DND-41 (cell line): ENCODE measurements around the gene KLK5.

ENCODE experiments used
- ATAC-seq: fragments of 200-7000 bp; cut with Tn5 transposase; 3 replicates; pipeline ENCODE4 v1.9.1; 2021; ENCODE audit warnings: low read depth; ENCODE audit not compliant: insufficient read depth
- DNase-seq: peaks from one replicate; pipeline ENCODE4 v3.0.0-alpha.2; 2020
- H2AFZ ChIP-seq: 2 replicates; pipeline ENCODE4 v1.6.0; 2012; ENCODE audit warnings: low read depth, low read length
- H3K27ac ChIP-seq: 2 replicates; pipeline ENCODE4 v1.5.1; 2012; ENCODE audit warnings: low read length, inconsistent platforms
- H3K27me3 ChIP-seq: fragments of 200-600 bp; sonication (generic); 2 replicates; pipeline ENCODE4 v1.6.0; 2012; ENCODE audit warnings: low read length, mild to moderate bottlenecking, inconsistent platforms; ENCODE audit not compliant: insufficient read depth, poor library complexity
- H3K36me3 ChIP-seq: 2 replicates; pipeline ENCODE4 v1.5.1; 2012; ENCODE audit warnings: low read length, inconsistent platforms; ENCODE audit not compliant: insufficient read depth
- H3K4me1 ChIP-seq: 2 replicates; pipeline ENCODE4 v1.5.1; 2012; ENCODE audit warnings: mild to moderate bottlenecking, low read length; ENCODE audit not compliant: insufficient read depth
- H3K4me2 ChIP-seq: 2 replicates; pipeline ENCODE4 v1.6.0; 2012; ENCODE audit warnings: mild to moderate bottlenecking, moderate library complexity, low read length, inconsistent platforms; ENCODE audit not compliant: insufficient read depth
- H3K4me3 ChIP-seq, 2 experiments: fragments of 200-600 bp in 1 of 2; shearing (Covaris generic) in 1 of 2; 2 replicates each; pipeline ENCODE4 v1.5.1; 2012 to 2016; ENCODE audit warnings: inconsistent platforms in 2 of 2, low read length in 2 of 2, mild to moderate bottlenecking in 2 of 2, low read depth in 1 of 2, moderate library complexity in 1 of 2
- H3K79me2 ChIP-seq: 2 replicates; pipeline ENCODE4 v1.6.0; 2012; ENCODE audit warnings: low read length, inconsistent platforms; ENCODE audit not compliant: insufficient read depth
- H3K9ac ChIP-seq: 2 replicates; pipeline ENCODE4 v1.6.0; 2012; ENCODE audit warnings: low read depth, mild to moderate bottlenecking, inconsistent platforms, low read length, moderate library complexity
- H3K9me3 ChIP-seq: 2 replicates; pipeline ENCODE4 v1.5.1; 2012; ENCODE audit warnings: low read length, moderate library complexity, mild to moderate bottlenecking, inconsistent platforms; ENCODE audit not compliant: insufficient read depth, severe bottlenecking
- H4K20me1 ChIP-seq: 2 replicates; pipeline ENCODE4 v1.6.0; 2012; ENCODE audit warnings: low read length; ENCODE audit not compliant: insufficient read depth
- EZH2 ChIP-seq: IDR thresholded peaks from 3 replicates; pipeline ENCODE4 v1.6.1; 2012; ENCODE audit warnings: borderline replicate concordance, low read depth, mild to moderate bottlenecking, moderate library complexity, low read length, inconsistent platforms; ENCODE audit not compliant: severe bottlenecking
- TF ChIP-seq, protein P1 (sequence below): IDR thresholded peaks from 2 replicates; pipeline ENCODE4 v1.5.1; 2012; ENCODE audit warnings: borderline replicate concordance, low read length, moderate library complexity, mild to moderate bottlenecking; ENCODE audit not compliant: poor library complexity, severe bottlenecking; ENCODE audit errors: extremely low read depth

Gene KLK5

DNA sequence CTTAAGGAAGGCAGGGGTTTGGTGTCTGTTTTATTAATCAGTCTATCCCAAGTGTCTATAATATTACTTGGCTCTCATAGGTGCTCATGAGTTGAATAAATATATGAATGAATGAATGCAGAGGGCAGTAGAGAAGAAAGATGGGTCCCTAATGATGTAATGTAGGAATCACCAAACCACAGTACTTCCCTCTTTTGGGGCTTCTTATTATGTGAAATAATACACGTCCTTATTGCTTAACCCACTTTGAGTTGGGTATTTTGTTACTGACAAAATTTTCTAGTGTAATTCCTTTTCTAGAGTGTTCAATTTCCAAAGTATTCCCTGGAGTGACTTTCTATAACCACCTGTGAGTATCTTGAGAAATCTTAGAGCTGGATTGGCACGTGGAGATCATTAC, 13.2 kb downstream of the KLK5 start:
- TF ChIP-seq, protein P1, sequence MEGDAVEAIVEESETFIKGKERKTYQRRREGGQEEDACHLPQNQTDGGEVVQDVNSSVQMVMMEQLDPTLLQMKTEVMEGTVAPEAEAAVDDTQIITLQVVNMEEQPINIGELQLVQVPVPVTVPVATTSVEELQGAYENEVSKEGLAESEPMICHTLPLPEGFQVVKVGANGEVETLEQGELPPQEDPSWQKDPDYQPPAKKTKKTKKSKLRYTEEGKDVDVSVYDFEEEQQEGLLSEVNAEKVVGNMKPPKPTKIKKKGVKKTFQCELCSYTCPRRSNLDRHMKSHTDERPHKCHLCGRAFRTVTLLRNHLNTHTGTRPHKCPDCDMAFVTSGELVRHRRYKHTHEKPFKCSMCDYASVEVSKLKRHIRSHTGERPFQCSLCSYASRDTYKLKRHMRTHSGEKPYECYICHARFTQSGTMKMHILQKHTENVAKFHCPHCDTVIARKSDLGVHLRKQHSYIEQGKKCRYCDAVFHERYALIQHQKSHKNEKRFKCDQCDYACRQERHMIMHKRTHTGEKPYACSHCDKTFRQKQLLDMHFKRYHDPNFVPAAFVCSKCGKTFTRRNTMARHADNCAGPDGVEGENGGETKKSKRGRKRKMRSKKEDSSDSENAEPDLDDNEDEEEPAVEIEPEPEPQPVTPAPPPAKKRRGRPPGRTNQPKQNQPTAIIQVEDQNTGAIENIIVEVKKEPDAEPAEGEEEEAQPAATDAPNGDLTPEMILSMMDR = no peak
- no peak for TF ChIP-seq EZH2
- Histone ChIP-seq H3K9ac (no peak overlapping the region), H3K4me1 (no peaks in the 10 kb centered on the region), H3K9me3 (no peaks in the 10 kb centered on the region), H3K79me2 (no peaks in the 10 kb centered on the region), H3K36me3 (no peaks in the 10 kb centered on the region), H4K20me1 (no peaks in the 10 kb centered on the region), H3K27ac (no peak overlapping the region), H2AFZ (no peak overlapping the region), H3K4me2 (no peak overlapping the region), H3K27me3 (no peaks in the 10 kb centered on the region), H3K4me3 (no peak overlapping the region)
- DNase-seq (no peak), ATAC-seq (no peak)

DNA sequence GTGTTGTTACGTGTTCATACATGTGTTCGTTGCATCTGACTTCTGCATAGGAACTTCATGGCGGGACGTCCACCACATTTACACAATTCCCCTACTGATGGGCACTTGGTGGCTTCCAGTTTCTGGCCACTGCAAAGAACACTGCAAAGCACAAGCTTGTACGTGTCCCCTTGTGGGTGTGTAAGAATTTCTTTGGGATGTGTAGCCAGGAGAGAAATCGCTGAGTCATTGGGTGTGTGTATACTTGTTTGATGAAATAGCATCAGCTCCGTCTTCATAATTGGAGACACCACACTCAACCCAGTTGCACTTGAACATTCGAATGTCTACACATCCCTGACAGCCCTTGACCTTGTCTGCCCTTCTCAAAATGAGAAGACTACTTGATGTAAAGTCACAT, 19.2 kb downstream of the KLK5 start:
- no peak overlapping the region for H3K4me2 ChIP-seq
- TF ChIP-seq, protein P1 = no peak
- TF ChIP-seq EZH2 = no peak
- H3K9me3 ChIP-seq = no peaks in the 10 kb centered on the region
- no peak overlapping the region for H3K9ac ChIP-seq
- no peaks in the 10 kb centered on the region for H4K20me1 ChIP-seq
- H3K27ac ChIP-seq = no peak overlapping the region
- H3K36me3 ChIP-seq = no peaks in the 10 kb centered on the region
- no peak overlapping the region for H3K4me3 ChIP-seq
- DNase-seq (no peak), ATAC-seq (no peak)
- no peaks in the 10 kb centered on the region for H3K4me1 ChIP-seq
- no peak overlapping the region for H2AFZ ChIP-seq
- H3K27me3 ChIP-seq = no peaks in the 10 kb centered on the region
- no peaks in the 10 kb centered on the region for H3K79me2 ChIP-seq

DNA sequence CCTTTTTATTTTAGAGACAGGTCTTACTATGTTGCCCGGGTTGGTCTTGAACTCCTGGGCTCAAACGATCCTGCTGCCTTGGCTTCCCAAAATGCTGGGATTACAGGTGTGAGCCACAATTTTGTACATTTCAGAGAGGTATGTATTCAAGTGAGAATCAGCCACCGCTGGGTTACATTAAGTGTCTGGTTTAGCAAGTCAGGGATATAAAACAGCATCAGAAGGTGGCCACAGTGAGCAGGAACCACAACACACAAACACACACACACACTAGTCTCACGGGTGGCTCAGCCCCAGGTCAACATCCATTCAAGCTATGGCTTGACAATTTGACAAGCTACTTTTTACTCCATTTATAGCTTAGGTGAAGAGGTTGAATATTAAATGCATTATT, 20.2 kb downstream of the KLK5 start:
- ATAC-seq = no peak
- H3K9me3 ChIP-seq = no peaks in the 10 kb centered on the region
- H4K20me1 ChIP-seq = no peaks in the 10 kb centered on the region
- H3K79me2 ChIP-seq = no peaks in the 10 kb centered on the region
- no peak overlapping the region for H3K9ac ChIP-seq
- no peak for TF ChIP-seq EZH2
- TF ChIP-seq, protein P1 = no peak
- no peaks in the 10 kb centered on the region for H3K36me3 ChIP-seq
- DNase-seq = no peak
- H3K4me3 ChIP-seq = no peak overlapping the region
- no peaks in the 10 kb centered on the region for H3K4me1 ChIP-seq
- H3K27ac ChIP-seq = no peak overlapping the region
- H3K4me2 ChIP-seq = no peak overlapping the region
- no peaks in the 10 kb centered on the region for H3K27me3 ChIP-seq
- no peak overlapping the region for H2AFZ ChIP-seq

DNA sequence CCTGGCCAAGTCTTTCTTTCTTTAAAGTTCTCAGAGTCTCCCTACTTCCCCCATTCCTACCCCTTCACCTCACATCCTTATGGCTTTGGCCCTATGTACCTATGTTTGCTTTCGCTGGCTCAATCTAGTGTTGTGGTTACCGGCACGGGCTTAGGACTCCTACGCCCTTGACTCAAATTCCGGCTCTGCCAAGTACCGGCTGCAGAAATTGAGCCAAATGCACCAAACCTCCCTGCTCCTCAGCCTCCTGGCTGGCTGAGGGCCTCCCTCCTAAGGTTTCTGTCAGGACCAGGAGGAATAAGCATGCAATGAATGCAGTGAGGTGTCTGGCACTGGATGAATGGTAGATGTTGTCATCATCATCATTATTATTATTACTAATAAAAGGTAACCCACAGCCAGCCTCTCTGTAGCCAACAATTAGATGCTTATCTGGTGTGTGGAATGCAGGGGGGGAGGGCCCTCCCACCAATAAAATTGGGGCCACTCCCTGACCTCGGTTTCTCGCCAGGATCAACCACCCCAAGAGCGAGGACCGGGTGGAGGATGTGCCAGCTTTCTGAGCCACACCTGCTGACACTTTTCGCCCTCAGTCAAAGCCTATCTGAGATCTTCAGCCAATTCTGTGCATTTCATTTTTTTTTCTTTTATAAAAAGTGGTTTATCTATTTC, 20.7 kb downstream of the KLK5 start:
- ATAC-seq = no peak
- H4K20me1 ChIP-seq = no peaks in the 10 kb centered on the region

More for the DNA sequence above, 20.7 kb downstream of the KLK5 start:
- H2AFZ ChIP-seq = no peak overlapping the region
- no peak overlapping the region for H3K4me3 ChIP-seq
- no peak overlapping the region for H3K9ac ChIP-seq
- H3K79me2 ChIP-seq = no peaks in the 10 kb centered on the region
- no peaks in the 10 kb centered on the region for H3K4me1 ChIP-seq
- H3K36me3 ChIP-seq = no peaks in the 10 kb centered on the region
- no peak for TF ChIP-seq EZH2
- TF ChIP-seq, protein P1 = no peak
- H3K4me2 ChIP-seq = no peak overlapping the region
- no peaks in the 10 kb centered on the region for H3K27me3 ChIP-seq
- no peak overlapping the region for H3K27ac ChIP-seq
- DNase-seq = no peak
- H3K9me3 ChIP-seq = no peaks in the 10 kb centered on the region
